Glutamatergic neuron (in vitro differentiated cells): Measurements from ENCODE around the gene TDRD3. TPM values are rescaled to one million over a fixed set of nuclear protein-coding genes. Genes with fewer than 3 reads are reported as not detected.
"Not testable (repeated sequence)": the region's sequence is repeated elsewhere in the genome, so short reads cannot be mapped to it uniquely, and the experiment has no call there.

Experiments used
- DNase-seq: peaks from one replicate; pipeline ENCODE4 v3.0.0; 2022
- H3K27ac Mint-ChIP-seq: one replicate; pipeline ENCODE4 v1.8.0; 2020; ENCODE audit warnings: mild to moderate bottlenecking, mixed read lengths, inconsistent platforms; ENCODE audit not compliant: unreplicated experiment
- H3K27me3 Mint-ChIP-seq: one replicate; pipeline ENCODE4 v1.8.0; 2020; ENCODE audit warnings: mild to moderate bottlenecking, moderate library complexity, mixed read lengths, inconsistent platforms; ENCODE audit not compliant: unreplicated experiment
- H3K36me3 Mint-ChIP-seq: one replicate; pipeline ENCODE4 v1.8.0; 2020; ENCODE audit warnings: mild to moderate bottlenecking, mixed read lengths, inconsistent platforms; ENCODE audit not compliant: unreplicated experiment
- H3K4me1 Mint-ChIP-seq: one replicate; pipeline ENCODE4 v1.8.0; 2020; ENCODE audit warnings: mild to moderate bottlenecking, low read depth, mixed read lengths, inconsistent platforms; ENCODE audit not compliant: unreplicated experiment
- H3K4me3 Mint-ChIP-seq: one replicate; pipeline ENCODE4 v1.8.0; 2020; ENCODE audit warnings: mild to moderate bottlenecking, mixed read lengths, inconsistent platforms; ENCODE audit not compliant: unreplicated experiment
- H3K9me3 Mint-ChIP-seq: one replicate; pipeline ENCODE4 v1.8.0; 2020; ENCODE audit warnings: mild to moderate bottlenecking, moderate library complexity, mixed read lengths, inconsistent platforms; ENCODE audit not compliant: unreplicated experiment
- CTCF ChIP-seq: fragments of 200-600 bp; sonication (generic); IDR thresholded peaks from one replicate; pipeline ENCODE4 v1.5.0; 2021; ENCODE audit not compliant: partially characterized antibody, unreplicated experiment
- total RNA-seq: library from RNA; stranded (reverse); fragmentation: NEBNext Ultra II Directional; extraction: Animal tissue kit (Norgen Biotek cat#: 25700); gene quantifications from one replicate; pipeline ENCODE4 v1.2.1, GENCODE V29; 2021; ENCODE audit not compliant: unreplicated experiment

TDRD3 gene
- total RNA-seq, 1 donor from 2014 or later, result 15.8 TPM

DNA sequence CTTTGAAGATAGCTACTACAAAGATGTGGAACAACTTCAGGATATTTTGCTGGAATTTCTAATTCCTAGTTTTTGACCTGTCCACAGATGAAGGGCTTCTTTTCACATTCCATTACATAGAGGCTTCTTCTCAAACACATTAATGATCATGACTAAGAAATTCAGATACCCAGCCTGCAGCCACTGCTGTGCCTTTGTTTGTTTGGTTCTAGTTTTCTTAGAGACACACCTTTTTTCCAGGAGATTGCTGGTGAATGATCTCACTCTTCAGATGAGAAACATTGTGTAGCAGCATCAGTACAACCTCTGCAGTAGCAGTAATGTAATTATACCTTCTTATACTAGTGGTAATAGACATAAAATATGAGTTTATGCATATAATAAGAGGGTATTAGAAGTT, 5.0 kb downstream of the TDRD3 start:
- no peaks in the 10 kb centered on the region for H3K27me3 Mint-ChIP-seq
- H3K4me3 Mint-ChIP-seq, result no peak overlapping the region
- no peak for DNase-seq
- peaks cover 5% of the 10 kb centered on the region for H3K9me3 Mint-ChIP-seq
- H3K4me1 Mint-ChIP-seq, result peaks cover 10% of the 10 kb centered on the region
- no peak for TF ChIP-seq CTCF
- H3K27ac Mint-ChIP-seq, result no peak overlapping the region
- no peaks in the 10 kb centered on the region for H3K36me3 Mint-ChIP-seq

- Mint-ChIP-seq H3K9me3 (peaks cover 4% of the 10 kb centered on the region), H3K27ac (no peak overlapping the region), H3K4me3 (no peak overlapping the region), H3K4me1 (no peaks in the 10 kb centered on the region), H3K36me3 (peaks cover 6% of the 10 kb centered on the region), H3K27me3 (no peaks in the 10 kb centered on the region)
- no peak for TF ChIP-seq CTCF
- DNase-seq, result no peak
Measured at GRCh38 chr13:60407095-60407494, 10.1 kb downstream of the TDRD3 start.

GRCh38 chr13:60407852-60408251, 10.8 kb downstream of the TDRD3 start:
- not testable (repeated sequence) for DNase-seq, H3K27me3 Mint-ChIP-seq, H3K27ac Mint-ChIP-seq, H3K9me3 Mint-ChIP-seq, H3K36me3 Mint-ChIP-seq, H3K4me1 Mint-ChIP-seq, H3K4me3 Mint-ChIP-seq

- not testable (repeated sequence) for H3K4me1 Mint-ChIP-seq, DNase-seq, H3K4me3 Mint-ChIP-seq, H3K27me3 Mint-ChIP-seq, H3K36me3 Mint-ChIP-seq, H3K9me3 Mint-ChIP-seq, H3K27ac Mint-ChIP-seq
Measured at GRCh38 chr13:60409574-60410292, 12.7 kb downstream of the TDRD3 start.

GRCh38 chr13:60410299-60410698, 13.3 kb downstream of the TDRD3 start:
- Mint-ChIP-seq H3K9me3 (peaks cover 3% of the 10 kb centered on the region), H3K4me1 (no peaks in the 10 kb centered on the region), H3K27ac (no peak overlapping the region), H3K27me3 (no peaks in the 10 kb centered on the region), H3K4me3 (no peak overlapping the region), H3K36me3 (peaks cover 6% of the 10 kb centered on the region)
- no peak for DNase-seq
- no peak for TF ChIP-seq CTCF

DNA sequence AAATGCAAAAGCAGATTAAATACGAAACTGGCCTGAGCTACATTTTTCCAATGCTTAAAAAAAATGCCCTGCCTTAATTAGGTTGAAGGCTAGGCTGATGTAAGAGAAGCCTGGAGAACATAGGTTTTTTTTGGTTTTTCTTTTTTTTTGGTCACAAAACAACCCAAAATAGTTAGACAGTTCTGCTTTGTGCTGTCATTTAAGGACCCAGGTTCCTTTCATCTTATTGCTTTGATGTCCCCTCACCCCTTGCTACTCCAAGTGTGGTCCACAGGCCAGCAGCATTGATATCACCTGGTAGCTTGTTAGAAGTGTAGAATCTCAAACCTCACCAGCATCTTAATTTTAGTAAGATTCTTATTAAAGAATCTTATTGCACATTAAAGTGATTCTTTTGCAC, 14.4 kb downstream of the TDRD3 start:
- H3K4me3 Mint-ChIP-seq, result no peak overlapping the region
- no peak overlapping the region for H3K27ac Mint-ChIP-seq
- no peak for DNase-seq
- TF ChIP-seq CTCF, result no peak
- no peaks in the 10 kb centered on the region for H3K4me1 Mint-ChIP-seq
- H3K36me3 Mint-ChIP-seq, result peaks cover 6% of the 10 kb centered on the region
- H3K27me3 Mint-ChIP-seq, result no peaks in the 10 kb centered on the region
- no peaks in the 10 kb centered on the region for H3K9me3 Mint-ChIP-seq
